Measurements from ENCODE around the gene RCAN1. TPM values are rescaled to one million over a fixed set of nuclear protein-coding genes. Genes with fewer than 3 reads are reported as not detected.

Gene RCAN1
- total RNA-seq, 1 donor from 2014 or later = 197 TPM

- Mint-ChIP-seq H3K36me3 (ENCODE audit: low read depth, unreplicated experiment) (peaks cover 38% of the 10 kb centered on the region), H3K27ac (ENCODE audit: unreplicated experiment) (peak overlapping the region; percentile 44), H3K9me3 (ENCODE audit: unreplicated experiment) (no peaks in the 10 kb centered on the region), H3K27me3 (ENCODE audit: low read depth, unreplicated experiment) (no peaks in the 10 kb centered on the region), H3K4me3 (ENCODE audit: unreplicated experiment) (peak overlapping the region; percentile 69), H3K4me1 (ENCODE audit: low read depth, unreplicated experiment) (peaks cover 47% of the 10 kb centered on the region)
- peak overlapping the region; percentile 12 for H3K9ac ChIP-seq (ENCODE audit: low read length)
- H2AFZ ChIP-seq (ENCODE audit: low read depth, low read length) = no peak overlapping the region
- no peak for FAIRE-seq
- H3K4me2 ChIP-seq (ENCODE audit: low read length) = peak overlapping the region; percentile 97
- H3K27ac ChIP-seq (ENCODE audit: low read depth, low read length) = no peak overlapping the region
- H3K4me1 ChIP-seq (ENCODE audit: insufficient read depth, low read length) = peaks cover 37% of the 10 kb centered on the region
- peaks cover 44% of the 10 kb centered on the region for H3K36me3 ChIP-seq (ENCODE audit: insufficient read depth, low read length)
- H3K4me3 ChIP-seq (ENCODE audit: insufficient read depth, low read depth, low read length) = no peak overlapping the region
- no peaks in the 10 kb centered on the region for H3K9me3 ChIP-seq (ENCODE audit: insufficient read depth, low read depth, low read length)
- H4K20me1 ChIP-seq (ENCODE audit: insufficient read depth, low read length) = peaks cover 80% of the 10 kb centered on the region
- no peak for DNase-seq (ENCODE audit: low read depth)
- TF ChIP-seq EZH2 (IDR thresholded peaks at IDR 0.05; ENCODE audit: insufficient read depth, low read length) = no peak
- no peak for TF ChIP-seq CTCF (IDR thresholded peaks at IDR 0.05; ENCODE audit: insufficient read depth, low read depth, low read length)
- H3K27me3 ChIP-seq (ENCODE audit: insufficient read depth, low read length) = no peaks in the 10 kb centered on the region
- H3K79me2 ChIP-seq (ENCODE audit: insufficient read depth, low read length) = peaks cover 67% of the 10 kb centered on the region
Measured at GRCh38 chr21:34522284-34522683, 92.6 kb downstream of the RCAN1 start.

GRCh38 chr21:34521561-34521960, 93.4 kb downstream of the RCAN1 start:
- Histone ChIP-seq H3K4me3 (ENCODE audit: insufficient read depth, low read depth, low read length) (no peak overlapping the region), H3K4me1 (ENCODE audit: insufficient read depth, low read length) (peaks cover 34% of the 10 kb centered on the region), H3K36me3 (ENCODE audit: insufficient read depth, low read length) (peaks cover 51% of the 10 kb centered on the region), H2AFZ (ENCODE audit: low read depth, low read length) (no peak overlapping the region), H3K79me2 (ENCODE audit: insufficient read depth, low read length) (peaks cover 67% of the 10 kb centered on the region), H3K9me3 (ENCODE audit: insufficient read depth, low read depth, low read length) (no peaks in the 10 kb centered on the region), H4K20me1 (ENCODE audit: insufficient read depth, low read length) (peaks cover 87% of the 10 kb centered on the region), H3K27ac (ENCODE audit: low read depth, low read length) (no peak overlapping the region), H3K4me2 (ENCODE audit: low read length) (peak overlapping the region; percentile 97), H3K9ac (ENCODE audit: low read length) (peak overlapping the region; percentile 12), H3K27me3 (ENCODE audit: insufficient read depth, low read length) (no peaks in the 10 kb centered on the region)
- H3K9me3 Mint-ChIP-seq (ENCODE audit: unreplicated experiment) = no peaks in the 10 kb centered on the region
- H3K4me1 Mint-ChIP-seq (ENCODE audit: low read depth, unreplicated experiment) = peaks cover 47% of the 10 kb centered on the region
- no peak overlapping the region for H3K27ac Mint-ChIP-seq (ENCODE audit: unreplicated experiment)
- DNase-seq (ENCODE audit: low read depth) = no peak
- TF ChIP-seq CTCF (IDR thresholded peaks at IDR 0.05; ENCODE audit: insufficient read depth, low read depth, low read length) (no peak), EZH2 (IDR thresholded peaks at IDR 0.05; ENCODE audit: insufficient read depth, low read length) (no peak)
- peak overlapping the region; percentile 69 for H3K4me3 Mint-ChIP-seq (ENCODE audit: unreplicated experiment)
- FAIRE-seq = no peak
- H3K36me3 Mint-ChIP-seq (ENCODE audit: low read depth, unreplicated experiment) = peaks cover 41% of the 10 kb centered on the region
- H3K27me3 Mint-ChIP-seq (ENCODE audit: low read depth, unreplicated experiment) = no peaks in the 10 kb centered on the region

- Mint-ChIP-seq H3K27me3 (ENCODE audit: low read depth, unreplicated experiment) (no peaks in the 10 kb centered on the region), H3K4me3 (ENCODE audit: unreplicated experiment) (peak overlapping the region; percentile 20), H3K36me3 (ENCODE audit: low read depth, unreplicated experiment) (peaks cover 39% of the 10 kb centered on the region), H3K27ac (ENCODE audit: unreplicated experiment) (no peak overlapping the region), H3K9me3 (ENCODE audit: unreplicated experiment) (no peaks in the 10 kb centered on the region), H3K4me1 (ENCODE audit: low read depth, unreplicated experiment) (peaks cover 47% of the 10 kb centered on the region)
- Histone ChIP-seq H4K20me1 (ENCODE audit: insufficient read depth, low read length) (peaks cover 93% of the 10 kb centered on the region), H3K9me3 (ENCODE audit: insufficient read depth, low read depth, low read length) (no peaks in the 10 kb centered on the region), H3K36me3 (ENCODE audit: insufficient read depth, low read length) (peaks cover 58% of the 10 kb centered on the region), H3K4me3 (ENCODE audit: insufficient read depth, low read depth, low read length) (no peak overlapping the region), H3K9ac (ENCODE audit: low read length) (no peak overlapping the region), H3K79me2 (ENCODE audit: insufficient read depth, low read length) (peaks cover 60% of the 10 kb centered on the region), H3K27me3 (ENCODE audit: insufficient read depth, low read length) (no peaks in the 10 kb centered on the region), H3K4me2 (ENCODE audit: low read length) (peak overlapping the region; percentile 97), H3K27ac (ENCODE audit: low read depth, low read length) (no peak overlapping the region), H3K4me1 (ENCODE audit: insufficient read depth, low read length) (peaks cover 34% of the 10 kb centered on the region), H2AFZ (ENCODE audit: low read depth, low read length) (no peak overlapping the region)
- DNase-seq (ENCODE audit: low read depth) (no peak), FAIRE-seq (no peak)
- TF ChIP-seq EZH2 (IDR thresholded peaks at IDR 0.05; ENCODE audit: insufficient read depth, low read length) (no peak), CTCF (IDR thresholded peaks at IDR 0.05; ENCODE audit: insufficient read depth, low read depth, low read length) (no peak)
Measured at GRCh38 chr21:34520764-34521508, 94.0 kb downstream of the RCAN1 start.
